ENCODE measurements around the gene SENP8. TPM values are rescaled to one million over a fixed set of nuclear protein-coding genes. Genes with fewer than 3 reads are reported as not detected.

SENP8 gene
- total and polyA plus RNA-seq, 2 of the 13 experiments (the other 11 are each of a cell fraction or from before 2014, with no cell fraction given) = 2.7 to 3.0 TPM

DNA sequence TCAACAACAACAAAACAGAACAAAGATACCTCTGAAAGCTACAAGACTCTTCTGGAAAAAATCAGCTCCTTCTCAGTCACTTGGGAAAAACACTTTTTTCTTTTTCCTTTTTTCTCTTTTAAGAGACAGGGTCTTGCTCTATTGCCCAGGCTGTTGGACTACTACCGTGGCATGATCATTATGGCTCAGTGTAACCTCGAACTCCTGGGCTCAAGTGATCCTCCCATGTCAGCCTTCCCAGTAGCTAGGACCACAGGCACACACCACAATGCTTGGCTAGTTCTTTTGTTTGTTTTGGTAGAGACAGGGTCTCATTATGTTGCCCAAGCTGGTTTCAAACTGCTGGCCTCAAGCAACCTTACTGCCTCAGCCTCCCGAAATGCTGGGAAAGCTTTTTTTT is 13.1 kb upstream of the SENP8 start:
- CTCF ChIA-PET (ENCODE audit: low intra/inter-chr PET ratio, low total read pairs) = no interaction called here
- DNase-seq (ENCODE audit: low spot score) = no peak
- POLR2A ChIA-PET = interaction anchor here (0.7 to 1.3 kb wide), 2 partner anchors 12 to 13 kb away, joined by 3 read pairs; partner anchors contain the start of genes MYO9A and SENP8
- TF ChIP-seq SMAD1 (CRISPR knock-in tag; IDR thresholded peaks at IDR 0.05; ENCODE audit: borderline replicate concordance, low read depth) (no peak), ZSCAN31 (CRISPR knock-in tag; IDR thresholded peaks at IDR 0.05; ENCODE audit: low read depth) (no peak), ZNF207 (IDR thresholded peaks at IDR 0.05; ENCODE audit: borderline replicate concordance) (no peak)
- Histone ChIP-seq H3K79me2 (ENCODE audit: insufficient read depth, low read length) (no peaks in the 10 kb centered on the region), H2AFZ (ENCODE audit: low read length) (no peak overlapping the region), H3K27ac (ENCODE audit: extremely low read length, insufficient read depth, low read length) (no peak overlapping the region), H3K4me1 (ENCODE audit: insufficient read depth, low read length) (0 out of 2 replicates have a peak, but pooled peaks cover 2% of the 10 kb centered on the region), H3K4me2 (ENCODE audit: low read depth, low read length) (no peak overlapping the region), H3K36me3 (replicated peaks in 1 of 2; ENCODE audit: control insufficient read depth in 1 of 2, insufficient read depth in 2 of 2, low read length in 2 of 2) (no peaks in the 10 kb centered on the region), H3K9me3 (ENCODE audit: low read length) (no peaks in the 10 kb centered on the region), H4K20me1 (ENCODE audit: insufficient read depth, low read length) (0 out of 2 replicates have a peak, but pooled peaks cover 2% of the 10 kb centered on the region), H3K4me3 (replicated peaks in 1 of 3; ENCODE audit: insufficient read depth in 1 of 3, low read depth in 2 of 3, low read length in 3 of 3) (no peak overlapping the region), H3K27me3 (ENCODE audit: control insufficient read depth in 1 of 2, insufficient read depth in 2 of 2, low read length in 2 of 2) (no peaks in the 10 kb centered on the region), H3K9ac (ENCODE audit: insufficient read depth, low read depth, low read length) (no peak overlapping the region)
- intact Hi-C loops (cut with micrococcal nuclease; ENCODE audit: unreplicated experiment) = no loop called here
- no peak for FAIRE-seq
- in situ Hi-C loops (cut with HindIII; ENCODE audit: extremely low pct_ligation_motif_present, low pct_unique_long_range_greater_than_20kb) = no loop called here
- no peak for ATAC-seq
- WGBS (ENCODE audit: low lambda C conversion rate) = 91% methylated on average over 3 of the region's 3 CpGs
- no TSS peak for BruUV-seq (replicated peaks)

DNA sequence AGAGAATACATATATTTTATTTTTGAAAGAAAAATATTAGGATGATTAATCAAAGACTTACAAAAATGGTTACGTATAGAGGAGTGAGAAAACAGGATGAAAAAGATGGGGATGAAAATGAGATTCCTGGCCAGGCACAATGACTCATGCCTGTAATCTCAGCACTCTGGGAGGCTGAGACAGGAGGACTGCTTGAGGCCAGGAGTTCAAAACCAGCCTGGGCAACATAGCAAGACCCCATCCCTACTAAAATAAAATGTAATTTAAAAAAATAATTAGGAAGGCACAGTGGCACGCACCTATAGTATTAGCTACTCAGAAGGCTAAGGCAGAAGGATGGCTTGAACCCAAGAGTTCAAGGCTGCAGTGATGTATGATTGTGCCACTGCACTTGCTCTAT is 12.1 kb upstream of the SENP8 start:
- ATAC-seq (no peak), FAIRE-seq (no peak), DNase-seq (ENCODE audit: low spot score) (no peak)
- BruUV-seq (replicated peaks) = no TSS peak
- in situ Hi-C loops (cut with HindIII; ENCODE audit: extremely low pct_ligation_motif_present, low pct_unique_long_range_greater_than_20kb) = no loop called here
- peak; percentile 14; the same call in 1 of the 2 replicates for TF ChIP-seq ZNF121 (CRISPR knock-in tag; IDR thresholded peaks at IDR 0.05)
- TF ChIP-seq KMT2B (CRISPR knock-in tag; IDR thresholded peaks at IDR 0.05) = no peak
- H3K27ac ChIP-seq (ENCODE audit: extremely low read length, insufficient read depth, low read length) = no peak overlapping the region
- H3K9ac ChIP-seq (ENCODE audit: insufficient read depth, low read depth, low read length) = no peak overlapping the region
- no peaks in the 10 kb centered on the region for H3K36me3 ChIP-seq (replicated peaks in 1 of 2; ENCODE audit: control insufficient read depth in 1 of 2, insufficient read depth in 2 of 2, low read length in 2 of 2)
- intact Hi-C loops (cut with micrococcal nuclease; ENCODE audit: unreplicated experiment) = no loop called here
- ChIA-PET POLR2A (interaction anchor here (0.6 kb wide), 1 partner anchor 12 kb away, joined by 4 read pairs; the partner anchor contains the start of genes MYO9A and SENP8), CTCF (ENCODE audit: low intra/inter-chr PET ratio, low total read pairs) (no interaction called here)
- no peak overlapping the region for H3K4me2 ChIP-seq (ENCODE audit: low read depth, low read length)
- H3K4me1 ChIP-seq (ENCODE audit: insufficient read depth, low read length) = 0 out of 2 replicates have a peak, but pooled peaks cover 5% of the 10 kb centered on the region
- no peak overlapping the region for H3K4me3 ChIP-seq (replicated peaks in 1 of 3; ENCODE audit: insufficient read depth in 1 of 3, low read depth in 2 of 3, low read length in 3 of 3)
- H3K79me2 ChIP-seq (ENCODE audit: insufficient read depth, low read length) = no peaks in the 10 kb centered on the region
- H2AFZ ChIP-seq (ENCODE audit: low read length) = no peak overlapping the region
- H4K20me1 ChIP-seq (ENCODE audit: insufficient read depth, low read length) = 0 out of 2 replicates have a peak, but pooled peaks cover 2% of the 10 kb centered on the region
- H3K27me3 ChIP-seq (ENCODE audit: control insufficient read depth in 1 of 2, insufficient read depth in 2 of 2, low read length in 2 of 2) = no peaks in the 10 kb centered on the region
- no peaks in the 10 kb centered on the region for H3K9me3 ChIP-seq (ENCODE audit: low read length)
- 98% methylated on average over 2 of the region's 2 CpGs for WGBS (ENCODE audit: low lambda C conversion rate)

Measured in HepG2 (cell line).